Stimulated activated CD4-positive, alpha-beta T cell treated with anti-CD3 and anti-CD28 coated beads, Interleukin-12 subunit alpha, Interleukin-12 subunit beta, amount 100 ng/mL, for 4 hours (primary cell): Measurements from ENCODE around the gene DLX3.

Experiments
- DNase-seq: peaks from one replicate; pipeline ENCODE4 v3.0.0-alpha.2; 2020

DLX3 gene

GRCh38 chr17:50023520-50023919 is 28.5 kb upstream of the DLX3 start:
- DNase-seq = no peak

- DNase-seq = no peak
Observed at GRCh38 chr17:50022463-50023130, 27.6 kb upstream of the DLX3 start.

DNA sequence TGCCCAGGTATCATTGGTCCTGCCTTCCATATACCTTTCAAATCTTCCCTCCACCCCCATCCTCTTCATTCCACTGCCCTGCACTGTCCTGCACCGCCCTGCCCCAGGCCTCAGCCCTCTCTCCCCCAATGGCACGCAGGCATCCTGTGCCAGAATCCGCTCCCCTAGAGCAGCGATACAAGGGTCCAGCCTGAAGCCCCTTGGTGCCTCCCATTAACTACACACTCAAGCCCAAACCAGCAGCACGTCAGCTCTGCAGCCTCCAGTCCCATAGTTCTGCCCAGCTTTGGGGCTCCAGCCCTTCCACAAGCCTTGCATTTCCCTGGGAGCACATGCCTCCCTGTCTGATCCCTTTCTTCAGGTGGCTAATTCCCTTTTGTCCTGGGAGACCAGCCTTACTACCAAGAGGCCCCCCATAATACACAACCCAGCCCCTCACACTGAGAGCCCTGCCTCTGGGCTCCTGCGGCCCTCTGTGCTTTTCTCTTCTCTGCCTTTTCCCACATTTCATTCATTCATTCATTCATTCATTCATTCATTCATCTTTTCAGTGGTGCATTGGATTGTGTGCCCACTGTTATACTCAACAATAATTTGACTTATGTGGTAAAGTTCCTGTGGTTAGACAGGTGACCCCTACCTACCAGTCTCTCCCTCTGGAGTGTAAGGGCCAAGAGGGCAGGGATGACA is 26.8 kb upstream of the DLX3 start:
- DNase-seq = no peak

DNA sequence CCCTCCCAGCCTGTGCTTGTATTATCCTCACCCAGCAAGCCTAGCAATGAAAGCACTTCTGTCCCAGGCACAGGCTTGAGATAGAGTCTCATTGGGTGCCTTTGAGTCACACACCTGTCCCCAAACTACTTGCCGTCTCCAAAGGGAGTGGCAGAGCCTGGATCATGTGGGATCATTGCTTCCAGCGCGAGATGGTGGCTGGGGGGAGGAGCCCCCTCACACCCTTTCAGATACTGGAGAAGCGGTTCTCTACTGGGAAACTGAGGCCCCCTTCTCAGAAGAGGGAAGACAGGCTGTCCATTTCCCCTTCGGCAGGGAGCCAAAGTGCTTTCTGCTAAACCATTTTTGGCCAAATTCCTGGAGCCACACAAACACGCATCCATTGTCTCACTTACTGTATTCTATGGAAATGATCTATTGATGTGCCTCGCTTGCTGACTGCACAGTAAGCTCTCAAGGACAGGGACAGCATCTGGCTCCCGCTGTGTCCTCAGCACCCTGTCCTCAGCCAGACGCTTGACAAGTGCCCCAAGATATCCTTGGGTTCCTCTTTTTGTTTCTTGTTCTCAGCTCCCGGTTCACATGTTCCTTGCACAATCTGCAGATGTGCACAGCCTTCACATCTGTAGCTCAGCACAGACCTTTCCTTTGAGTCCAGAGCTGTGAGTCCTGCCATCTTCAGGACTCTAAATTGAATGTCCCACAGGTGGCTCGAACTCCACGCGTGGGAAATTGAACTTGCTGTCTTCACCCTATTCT is 26.0 kb upstream of the DLX3 start:
- DNase-seq = no peak

DNA sequence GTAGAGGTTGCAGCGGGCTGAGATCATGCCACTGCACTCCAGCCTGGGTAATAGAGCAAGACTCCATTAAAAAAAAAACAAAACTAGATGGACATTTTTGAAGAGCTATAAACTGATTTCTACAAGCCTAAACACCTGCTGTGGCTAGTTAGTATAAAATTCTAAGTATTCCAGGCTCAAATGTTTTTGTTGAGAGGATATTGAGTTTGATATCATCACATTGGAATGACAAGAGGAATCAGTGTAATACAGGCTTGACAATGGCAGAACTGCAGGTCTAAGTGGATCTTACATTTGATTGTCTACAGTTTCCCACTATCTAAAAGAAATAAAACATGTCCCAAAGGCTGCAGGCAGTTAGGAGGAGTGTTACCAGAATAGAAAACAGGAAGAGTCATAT is 23.9 kb upstream of the DLX3 start:
- no peak for DNase-seq

DNA sequence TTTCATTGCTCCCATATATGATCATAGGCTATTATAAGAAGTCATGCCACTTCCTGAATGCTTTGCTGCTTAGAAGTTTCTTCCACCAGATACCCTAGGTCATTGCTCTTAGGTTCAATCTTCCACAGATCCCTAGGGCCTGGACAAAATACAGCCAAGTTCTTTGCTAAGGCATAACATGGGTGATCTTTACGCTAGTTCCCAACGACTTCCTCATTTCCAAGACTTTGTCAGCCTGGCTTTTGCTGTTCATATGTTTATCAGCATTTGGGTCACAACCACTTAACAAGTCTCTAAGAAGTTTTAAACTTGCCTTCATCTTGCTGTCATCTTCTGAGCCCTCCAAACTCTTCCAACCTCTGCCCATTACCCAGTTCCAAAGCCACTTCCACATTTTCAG is 20.1 kb upstream of the DLX3 start:
- DNase-seq = no peak

- no peak for DNase-seq
Observed at GRCh38 chr17:50014471-50015088, 19.6 kb upstream of the DLX3 start.

- DNase-seq = no peak
Observed at GRCh38 chr17:50013079-50013478, 18.1 kb upstream of the DLX3 start.

- DNase-seq = no peak
Observed at GRCh38 chr17:50009282-50009681, 14.3 kb upstream of the DLX3 start.

DNA sequence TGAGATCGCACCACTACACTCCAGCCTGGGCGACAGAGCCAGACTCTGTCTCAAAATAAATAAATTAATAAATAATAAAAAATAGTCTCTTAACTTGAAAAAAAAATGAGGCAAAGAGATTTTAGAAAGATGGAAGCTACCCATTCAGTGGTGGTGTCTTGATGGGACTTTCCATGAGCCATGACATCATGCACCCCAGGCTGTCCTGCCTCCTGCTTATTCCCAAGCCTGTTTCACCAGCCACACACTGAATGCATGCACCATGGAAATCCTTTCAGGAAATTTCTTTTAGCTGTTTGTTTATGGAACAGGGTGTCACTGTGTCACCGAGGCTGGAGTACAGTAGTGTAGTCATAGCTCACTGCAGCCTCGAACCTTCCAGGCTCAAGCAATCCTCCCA is 8.9 kb upstream of the DLX3 start:
- no peak for DNase-seq

DNA sequence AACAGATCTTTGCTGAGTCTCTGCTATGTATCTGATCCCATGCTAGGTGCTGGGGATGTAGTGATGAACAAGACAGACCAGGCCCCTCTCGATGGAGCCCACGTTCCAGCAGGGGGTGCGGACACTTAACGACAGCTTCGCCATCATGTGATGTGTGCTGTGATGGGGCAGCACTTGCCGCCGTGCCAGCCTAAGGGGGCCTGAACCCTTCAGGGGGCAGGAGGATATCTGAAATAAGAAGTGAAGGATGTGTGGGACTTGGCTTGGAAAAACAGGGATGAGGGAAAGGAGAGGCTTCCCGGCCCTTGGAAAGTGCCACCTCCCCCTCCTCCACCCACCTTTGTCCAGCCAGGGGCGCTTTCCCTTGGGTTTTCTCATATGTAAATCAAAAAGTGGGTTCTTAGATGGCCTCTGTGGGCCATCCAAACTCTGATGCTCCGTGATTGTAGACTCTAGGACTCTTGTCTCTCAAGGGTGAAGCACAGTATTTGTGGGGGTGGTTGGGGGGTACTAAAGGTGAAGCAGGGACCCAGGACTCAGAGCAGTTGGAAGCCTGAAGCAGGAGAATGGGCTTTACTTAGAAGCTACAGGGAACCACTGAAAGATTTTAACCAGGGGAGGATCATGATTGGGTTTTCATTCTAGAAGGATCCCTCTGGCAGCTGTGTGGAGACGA is 4.0 kb upstream of the DLX3 start:
- DNase-seq = no peak

DNA sequence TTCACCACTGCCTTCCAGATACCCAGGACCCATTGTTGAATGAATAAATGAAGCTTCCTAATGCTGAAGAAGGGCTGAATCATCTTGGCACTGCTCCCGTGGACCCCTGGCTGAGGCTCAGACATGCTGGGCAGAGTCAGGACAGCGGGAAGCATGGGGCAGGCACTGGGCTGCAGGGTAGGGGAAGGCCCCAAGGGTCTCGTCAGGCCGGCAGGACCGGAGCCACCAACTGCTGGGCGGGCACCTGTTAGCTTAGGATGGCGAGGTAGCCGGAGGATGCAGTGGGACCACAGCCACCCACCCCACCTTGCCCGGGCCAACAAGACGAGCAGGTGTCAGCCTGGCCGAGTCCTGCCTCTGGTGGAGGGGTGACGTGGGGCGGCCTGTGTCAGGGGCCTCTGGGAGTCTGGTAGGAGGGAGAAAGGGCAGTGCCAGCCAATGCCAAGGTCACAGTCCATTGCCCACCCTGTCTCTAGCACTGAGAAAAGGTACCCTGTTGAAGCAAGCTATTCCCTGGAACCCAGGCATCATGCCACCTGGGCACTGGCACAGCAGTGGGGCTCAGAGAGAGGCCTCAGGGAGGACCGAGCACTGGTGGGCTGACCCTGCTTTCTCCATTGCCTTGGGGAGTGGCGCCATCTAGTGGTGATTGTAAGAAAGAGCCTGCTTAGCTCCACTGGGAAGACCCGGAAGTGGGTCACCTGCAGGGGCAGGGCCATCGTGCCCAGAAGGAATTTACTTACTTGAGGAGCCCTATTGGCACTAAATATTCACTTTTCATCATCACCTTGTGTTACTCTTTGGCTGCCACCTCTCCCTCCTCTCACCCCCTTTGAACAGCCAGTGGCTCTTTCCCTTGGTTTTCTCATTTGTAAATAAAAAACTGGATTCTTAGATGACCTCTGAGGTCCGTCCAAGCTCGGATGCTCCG is 3.0 kb upstream of the DLX3 start:
- DNase-seq = peak; percentile 72

GRCh38 chr17:49997301-49997650 is 2.3 kb upstream of the DLX3 start:
- DNase-seq = no peak

DNA sequence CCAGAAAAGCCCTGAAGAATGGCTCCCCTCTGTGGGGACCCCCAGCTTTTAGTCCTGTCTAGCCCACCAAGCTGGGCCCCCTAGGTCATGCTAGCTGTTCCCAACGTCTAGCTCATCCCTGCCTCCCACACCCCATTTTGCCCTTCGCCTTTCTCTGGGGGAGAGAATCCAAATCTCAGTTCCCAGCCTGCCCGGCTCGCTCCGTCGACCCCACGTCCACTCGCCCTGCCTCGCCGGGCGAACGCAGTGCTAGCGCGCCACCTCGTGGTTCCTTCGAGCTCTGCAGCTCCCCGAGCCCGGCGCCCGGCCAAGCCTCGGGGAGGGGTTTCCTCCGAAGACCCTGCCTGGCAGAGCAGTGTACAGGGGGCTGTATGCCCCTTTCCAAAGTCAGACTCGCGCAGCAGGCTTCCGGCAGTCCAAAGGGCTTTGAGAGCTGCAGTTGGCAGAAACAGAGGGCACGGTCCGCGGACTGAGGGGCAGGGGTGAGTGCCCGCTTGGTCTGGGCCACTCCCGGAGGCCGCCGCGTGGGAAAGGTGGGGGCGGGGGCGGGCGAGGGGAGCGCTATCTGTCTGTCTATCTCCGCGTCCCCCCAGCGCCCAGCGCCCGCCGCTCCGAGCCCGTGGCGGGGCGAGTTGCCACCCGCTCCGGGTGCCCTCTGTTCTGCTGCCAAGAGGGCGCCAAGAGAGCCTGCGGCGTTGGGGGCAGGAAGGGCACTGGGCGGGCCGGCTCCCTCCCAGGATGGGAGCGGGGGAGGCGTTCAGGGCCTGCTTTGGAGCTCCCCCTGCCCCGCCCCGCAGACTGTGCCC is 1.7 kb upstream of the DLX3 start:
- peak; percentile 74 for DNase-seq

- no peak for DNase-seq
Observed at GRCh38 chr17:49996121-49996494, 1.1 kb upstream of the DLX3 start.

- no peak for DNase-seq
Observed at GRCh38 chr17:49994085-49995054, 654 bp downstream of the DLX3 start.

GRCh38 chr17:49993423-49994060 is 1.5 kb downstream of the DLX3 start:
- DNase-seq = no peak

- DNase-seq = no peak
Observed at GRCh38 chr17:49992933-49993422, 2.0 kb downstream of the DLX3 start.
